HG03442 (cell line): ENCODE measurements around the gene KCNK3.

Experiments used
- ATAC-seq: cut with Tn5 transposase; IDR thresholded peaks from one replicate; pipeline ENCODE4 v1.9.1; 2021; ENCODE audit warnings: mild to moderate bottlenecking, moderate library complexity; ENCODE audit not compliant: unreplicated experiment

The KCNK3 gene

DNA sequence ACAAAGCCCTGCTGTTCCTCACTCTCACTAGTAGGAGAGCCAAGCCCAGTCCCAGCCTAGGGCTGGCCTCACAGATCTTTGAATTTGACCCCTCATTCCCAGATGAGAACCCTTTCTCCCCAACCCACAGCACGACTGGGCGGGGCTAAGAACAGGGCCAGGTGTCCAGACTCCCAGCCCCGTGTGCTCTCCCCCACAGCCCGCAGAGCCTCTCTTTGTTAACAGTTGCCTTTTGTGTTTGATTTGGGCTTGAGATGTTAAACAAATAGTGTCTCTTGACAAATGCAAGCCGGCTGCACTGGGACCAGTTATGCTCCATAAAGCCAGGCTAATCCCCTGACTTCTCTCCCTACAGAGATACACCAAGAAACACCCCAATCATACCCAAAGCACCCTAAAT is 4.7 kb upstream of the KCNK3 start:
- ATAC-seq: no peak

DNA sequence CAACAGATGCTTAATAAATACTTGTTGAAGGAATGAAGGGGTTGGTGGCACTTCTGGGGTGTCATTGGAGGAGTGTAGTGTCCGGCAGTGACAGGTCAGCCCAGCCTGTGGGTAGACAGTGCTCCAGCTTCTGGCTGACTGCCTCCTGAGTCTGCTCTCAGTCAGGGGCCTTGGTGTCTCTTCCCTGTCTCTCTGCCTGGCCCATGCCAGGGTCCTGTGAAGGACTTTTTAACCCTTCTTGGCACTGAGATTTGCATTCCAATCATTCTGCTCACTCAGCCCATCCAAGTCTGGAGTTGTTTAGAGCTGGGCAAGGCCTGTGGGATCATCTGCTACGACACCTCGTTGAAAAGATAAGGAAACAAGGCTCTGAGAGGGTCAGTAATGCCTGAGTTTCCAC is 1.4 kb upstream of the KCNK3 start:
- ATAC-seq: no peak

DNA sequence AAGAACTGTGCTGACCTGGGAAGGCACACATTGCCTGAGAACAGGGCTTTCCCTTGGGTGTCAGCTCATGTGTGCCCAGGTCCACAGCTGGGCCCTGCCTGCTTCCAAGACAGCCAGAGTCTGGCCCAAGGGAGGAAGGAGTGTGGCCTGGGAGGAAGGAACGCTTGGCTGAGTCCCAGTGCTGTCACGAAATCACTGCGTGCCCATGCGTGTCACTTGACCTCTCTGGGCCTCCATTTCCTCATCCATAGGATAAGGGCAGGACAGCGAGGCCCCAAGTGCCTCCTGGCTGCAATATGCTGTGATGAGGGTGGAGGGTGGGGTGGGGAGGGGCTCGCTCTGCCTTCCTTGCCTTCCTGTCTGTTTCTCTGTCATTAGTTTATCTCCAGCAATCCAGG is 642 bp upstream of the KCNK3 start:
- no peak for ATAC-seq

DNA sequence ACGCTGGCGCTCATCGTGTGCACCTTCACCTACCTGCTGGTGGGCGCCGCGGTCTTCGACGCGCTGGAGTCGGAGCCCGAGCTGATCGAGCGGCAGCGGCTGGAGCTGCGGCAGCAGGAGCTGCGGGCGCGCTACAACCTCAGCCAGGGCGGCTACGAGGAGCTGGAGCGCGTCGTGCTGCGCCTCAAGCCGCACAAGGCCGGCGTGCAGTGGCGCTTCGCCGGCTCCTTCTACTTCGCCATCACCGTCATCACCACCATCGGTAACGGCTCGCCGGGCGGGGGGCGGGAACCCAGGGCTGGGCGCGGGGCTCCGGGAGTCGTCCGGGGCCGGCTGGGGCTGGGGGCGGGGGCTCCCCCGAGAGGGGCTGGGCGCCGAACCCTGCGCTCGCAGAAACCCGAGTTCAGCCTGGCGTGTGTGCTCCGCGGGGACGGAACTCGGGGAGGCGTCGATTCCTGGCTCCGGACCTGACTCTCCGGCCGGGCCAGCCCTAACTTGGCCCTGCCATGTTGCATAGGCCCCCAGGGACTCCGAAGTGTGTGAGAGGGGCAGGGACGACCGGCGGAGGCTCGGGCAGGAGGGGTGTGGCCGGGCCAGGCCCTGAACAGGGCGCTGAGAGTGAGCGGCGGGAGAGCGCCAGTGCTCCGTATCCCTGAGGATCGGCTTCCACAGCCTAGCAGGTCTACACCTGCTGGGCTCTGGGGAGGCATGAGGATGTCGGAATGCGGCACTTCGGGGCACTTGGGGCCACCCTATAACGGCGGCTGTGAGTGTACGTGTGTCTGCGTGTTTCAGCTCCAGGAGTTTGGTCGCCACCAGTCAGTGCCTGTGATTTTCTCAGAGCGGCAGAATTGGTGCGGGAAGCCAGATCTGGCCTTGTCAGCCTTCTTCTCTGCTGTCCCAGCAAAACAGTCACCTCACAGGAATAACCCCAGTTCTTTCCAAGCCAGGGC is 651 bp downstream of the KCNK3 start:
- no peak for ATAC-seq

DNA sequence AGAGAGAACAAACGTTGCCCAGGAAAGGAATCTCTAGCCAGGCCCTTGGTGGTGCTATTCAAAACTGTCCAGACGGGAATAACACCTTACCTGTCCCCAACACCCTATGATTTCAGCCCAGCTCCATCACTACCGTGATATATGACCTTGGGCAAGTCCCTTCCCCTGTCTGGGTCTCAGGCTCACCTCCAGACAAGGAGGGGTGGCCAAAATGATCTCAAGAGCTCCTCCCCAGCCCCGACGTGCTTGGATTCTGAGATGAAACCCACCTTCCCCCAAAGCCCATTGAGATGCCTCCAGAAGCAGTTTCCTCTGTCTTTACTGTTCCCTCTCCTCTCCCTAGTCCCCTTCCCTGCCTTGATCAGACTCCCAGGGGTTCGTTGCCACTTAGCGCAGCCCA is 1.5 kb downstream of the KCNK3 start:
- no peak for ATAC-seq

DNA sequence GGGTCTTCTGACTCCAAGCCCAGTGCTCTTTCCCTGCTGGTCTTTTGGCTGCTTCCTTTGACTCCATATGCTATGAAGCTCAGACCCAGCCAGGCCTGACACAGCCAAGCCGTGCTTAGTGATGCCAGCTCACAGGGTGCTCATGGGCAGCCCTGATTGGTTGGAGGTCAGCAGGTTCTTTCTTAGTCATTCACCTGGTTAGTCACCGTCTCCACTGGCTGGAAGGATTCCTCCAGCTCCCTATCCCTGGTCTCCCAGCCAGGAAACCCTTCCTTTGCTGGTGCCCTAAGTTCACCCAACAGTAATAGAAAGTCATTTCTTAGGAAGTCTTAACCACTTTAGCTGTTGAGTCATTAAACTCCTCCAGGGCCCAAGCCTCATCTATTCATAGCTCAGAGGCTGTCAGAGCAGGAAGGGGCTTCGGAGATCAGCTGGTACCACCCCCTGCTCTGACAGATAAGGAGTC is 3.9 kb downstream of the KCNK3 start:
- ATAC-seq: no peak

DNA sequence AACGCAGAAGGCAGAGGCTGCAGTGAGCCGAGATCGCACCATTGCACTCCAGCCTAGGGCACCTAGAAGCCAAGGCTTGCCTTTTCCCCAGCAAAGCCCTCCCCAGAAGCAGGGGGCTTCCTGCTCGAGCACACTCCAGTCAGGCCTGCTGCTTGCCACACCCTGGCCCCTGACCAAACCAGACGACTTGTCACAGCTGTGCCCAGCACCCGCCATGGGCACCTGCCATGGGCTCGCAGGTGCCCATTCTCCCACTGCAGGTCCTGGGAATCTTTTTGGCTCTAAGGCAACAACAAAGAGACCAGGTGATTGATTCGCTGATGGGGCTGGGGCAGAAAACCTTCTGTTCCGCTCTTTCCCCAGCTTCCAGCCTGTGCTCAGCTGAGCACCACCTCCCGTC is 4.9 kb downstream of the KCNK3 start:
- ATAC-seq: no peak

DNA sequence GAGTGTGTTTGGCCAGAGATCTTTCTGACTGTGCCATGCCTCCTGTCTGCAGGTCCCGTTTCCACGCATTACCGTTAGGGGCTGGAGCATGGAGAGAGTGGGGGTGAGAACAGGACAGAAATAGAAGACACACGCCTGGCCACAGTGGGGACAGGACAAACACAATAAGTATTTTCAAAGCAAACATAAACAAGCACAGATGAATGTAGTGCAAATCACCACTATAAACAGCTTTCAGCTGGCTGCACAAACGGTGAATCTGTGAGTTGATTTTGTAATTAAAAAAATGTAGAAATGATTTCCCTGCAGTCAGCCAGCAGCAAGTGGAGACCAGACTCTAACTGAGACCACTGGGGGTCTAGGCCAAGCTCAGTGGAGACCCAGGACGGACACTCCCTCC is 6.8 kb downstream of the KCNK3 start:
- ATAC-seq: no peak

DNA sequence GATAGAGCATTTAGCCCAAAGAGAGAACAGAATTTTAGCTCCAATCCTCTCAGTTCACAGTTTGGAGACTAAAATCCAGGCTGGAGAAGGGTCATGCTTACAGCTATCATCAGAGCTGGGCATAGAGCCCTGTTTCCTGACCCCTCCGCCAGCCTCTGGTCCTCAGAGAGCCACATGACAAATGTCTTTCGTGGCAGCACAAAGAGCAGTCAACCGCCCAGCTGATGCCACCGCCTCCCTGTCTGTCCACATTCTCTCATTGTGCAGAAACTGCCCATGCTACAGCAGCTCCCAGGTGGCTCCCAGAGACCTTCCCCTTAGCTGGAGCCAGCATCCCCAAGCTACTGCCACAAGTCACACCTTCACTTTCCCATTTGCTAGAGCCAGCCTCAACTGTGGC is 7.6 kb downstream of the KCNK3 start:
- ATAC-seq: no peak

DNA sequence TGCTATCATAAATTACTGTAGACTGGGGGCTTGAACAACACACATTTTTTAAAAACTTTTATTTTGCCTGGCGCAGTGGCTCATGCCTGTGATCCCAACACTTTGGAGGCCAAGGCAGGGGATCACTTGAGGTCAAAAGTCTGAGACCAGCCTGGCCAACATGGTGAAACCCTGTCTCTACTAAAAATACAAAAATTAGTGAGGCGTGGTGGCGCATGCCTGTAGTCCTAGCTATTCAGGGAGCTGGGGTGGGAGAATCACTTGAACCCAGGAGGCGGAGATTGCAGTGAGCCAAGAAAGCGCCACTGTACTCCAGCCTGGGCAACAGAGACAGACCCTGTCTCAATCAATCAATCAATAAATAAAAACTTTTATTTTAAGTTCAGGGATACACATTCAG is 9.1 kb downstream of the KCNK3 start:
- no peak for ATAC-seq

DNA sequence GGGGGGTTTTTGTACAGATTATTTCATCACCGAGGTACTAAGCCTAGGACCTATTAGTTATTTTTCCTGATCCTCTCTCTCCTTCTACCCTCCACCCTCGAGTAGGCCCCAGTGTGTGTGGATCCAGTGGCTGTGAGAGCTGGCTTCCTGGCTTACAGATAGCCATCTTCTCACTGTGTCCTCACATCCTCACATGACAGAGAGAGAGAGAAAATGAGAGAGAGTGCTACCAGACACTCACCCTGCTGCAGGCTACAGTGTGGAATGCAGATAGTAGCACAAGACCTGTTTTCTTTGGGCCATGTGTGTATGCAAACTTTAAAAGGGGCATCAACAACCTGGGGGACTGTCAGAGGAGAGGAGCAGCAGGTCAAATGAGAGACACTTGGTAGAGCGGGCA is 9.5 kb downstream of the KCNK3 start:
- no peak for ATAC-seq

DNA sequence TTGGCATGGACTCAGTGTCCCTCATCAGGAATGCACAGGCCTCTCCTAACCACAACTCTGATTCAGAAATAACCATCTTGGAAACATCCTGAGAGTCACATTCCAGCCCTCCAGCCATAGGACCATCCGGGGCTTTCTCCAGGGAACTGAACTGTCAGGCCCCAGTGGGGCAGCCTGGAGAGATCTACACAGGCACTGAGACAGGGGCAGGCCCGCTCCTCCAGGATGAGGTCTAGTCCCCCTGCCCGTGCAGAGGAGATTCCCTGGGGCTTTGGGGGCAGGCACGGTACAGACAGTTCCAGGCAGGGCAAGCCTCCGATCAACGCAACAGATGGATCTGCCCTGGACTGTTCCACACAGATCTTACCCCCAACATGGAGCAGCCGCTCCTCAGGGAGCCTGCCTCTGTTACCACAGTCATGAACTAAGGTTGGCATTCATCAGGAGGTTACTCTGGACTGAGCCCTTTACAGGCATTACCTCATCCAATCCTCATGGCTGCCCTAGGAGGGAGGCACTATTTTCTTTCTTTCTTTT is 12.0 kb downstream of the KCNK3 start:
- no peak for ATAC-seq

DNA sequence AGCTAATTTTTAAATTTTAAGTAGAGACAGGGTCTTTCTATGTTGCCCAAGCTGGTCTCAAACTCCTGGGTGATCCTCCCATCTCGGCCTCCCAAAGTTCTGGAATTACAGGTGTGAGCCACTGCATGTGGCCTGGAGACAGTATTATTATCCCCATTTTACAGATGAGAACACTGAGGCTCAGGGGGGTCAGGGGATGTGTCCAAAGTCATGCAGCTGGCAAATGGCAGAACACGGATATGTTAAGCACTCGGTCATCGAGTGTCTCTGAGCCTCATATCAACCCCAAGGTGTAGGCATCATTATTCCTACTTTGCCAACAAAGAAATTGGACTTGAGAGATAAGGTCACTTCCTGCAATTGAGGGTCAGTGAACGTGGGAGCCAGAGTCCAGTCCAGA is 12.6 kb downstream of the KCNK3 start:
- ATAC-seq: no peak

DNA sequence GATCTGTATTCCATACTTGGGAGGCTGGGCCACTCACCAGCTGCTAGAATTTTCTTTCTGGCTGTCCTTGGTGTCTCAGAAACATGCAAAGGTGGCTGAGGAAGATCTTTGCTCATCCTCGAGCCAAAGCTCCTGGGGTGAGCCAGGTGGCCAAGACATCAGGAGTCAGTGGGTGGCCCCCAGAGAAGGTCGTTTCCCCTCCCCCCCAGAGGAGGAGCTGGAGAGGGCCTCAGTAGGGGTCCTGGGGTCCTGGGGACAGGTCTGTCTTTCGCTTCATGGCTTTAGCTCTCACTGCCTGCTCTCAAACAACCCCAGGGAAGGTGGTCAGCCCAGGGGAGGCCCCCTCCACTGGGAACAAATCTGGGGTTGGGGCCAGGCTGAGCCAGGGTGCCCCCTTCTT is 13.6 kb downstream of the KCNK3 start:
- ATAC-seq: no peak

DNA sequence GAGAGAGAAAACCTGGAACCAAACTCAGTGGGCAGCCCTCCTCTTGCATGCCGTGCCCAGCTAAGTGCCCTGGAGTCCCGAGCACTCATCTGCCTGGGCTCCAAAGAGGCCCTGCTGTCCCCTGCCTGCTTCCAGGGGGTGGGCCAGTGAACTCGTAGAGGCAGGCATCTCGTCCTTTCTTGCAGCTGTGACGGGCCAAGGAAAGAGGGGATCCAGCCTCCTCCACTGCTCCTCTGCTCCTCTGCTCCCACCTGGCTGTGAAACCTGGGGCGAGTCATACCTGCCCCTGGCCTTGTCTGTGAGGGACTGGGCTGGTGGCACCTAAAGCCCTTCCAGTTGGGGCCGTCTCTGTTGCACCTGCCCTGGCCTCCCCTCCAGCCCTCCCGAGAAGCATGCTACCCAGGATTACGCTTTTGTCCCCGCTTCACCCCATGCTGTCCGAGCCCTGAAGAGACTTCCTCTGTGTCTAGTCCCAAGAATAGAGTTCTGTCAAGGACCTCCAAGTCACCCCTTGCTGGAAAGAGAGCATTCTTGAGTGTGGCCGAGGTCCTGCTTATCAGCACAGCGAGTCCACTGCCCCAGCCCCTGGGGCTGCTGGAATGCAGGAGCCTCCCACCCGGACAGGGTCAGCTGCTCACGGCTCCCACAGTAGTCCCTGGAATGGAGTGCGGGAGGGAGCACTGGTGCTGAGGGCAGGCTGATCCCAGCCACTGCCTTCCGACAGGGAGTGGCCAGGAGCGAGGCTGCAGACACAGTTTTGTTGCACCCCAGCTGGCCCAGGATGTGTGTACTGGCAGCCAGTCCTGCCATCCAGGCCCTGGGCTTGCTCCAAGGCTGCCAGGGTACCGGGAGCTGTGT is 14.3 kb downstream of the KCNK3 start:
- no peak for ATAC-seq

DNA sequence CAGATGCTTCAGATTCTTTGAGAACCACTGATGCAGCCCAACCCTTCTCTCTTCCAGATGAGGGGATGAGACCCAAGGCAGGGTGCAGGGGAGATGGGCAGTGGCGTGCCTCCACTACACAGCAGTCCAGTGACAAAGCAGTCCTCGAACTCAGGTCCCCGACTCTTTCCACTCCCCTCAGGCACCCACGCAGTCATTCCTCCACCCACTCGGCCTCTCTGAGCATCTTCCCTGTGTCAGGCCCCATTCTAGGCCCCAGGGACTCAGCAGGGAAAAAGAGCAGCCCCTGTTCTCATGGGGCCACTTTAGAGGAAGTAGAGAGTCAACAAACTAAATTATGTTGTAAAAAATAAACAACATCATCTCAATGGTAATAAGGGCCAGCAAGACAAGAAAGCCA is 15.2 kb downstream of the KCNK3 start:
- ATAC-seq: no peak

DNA sequence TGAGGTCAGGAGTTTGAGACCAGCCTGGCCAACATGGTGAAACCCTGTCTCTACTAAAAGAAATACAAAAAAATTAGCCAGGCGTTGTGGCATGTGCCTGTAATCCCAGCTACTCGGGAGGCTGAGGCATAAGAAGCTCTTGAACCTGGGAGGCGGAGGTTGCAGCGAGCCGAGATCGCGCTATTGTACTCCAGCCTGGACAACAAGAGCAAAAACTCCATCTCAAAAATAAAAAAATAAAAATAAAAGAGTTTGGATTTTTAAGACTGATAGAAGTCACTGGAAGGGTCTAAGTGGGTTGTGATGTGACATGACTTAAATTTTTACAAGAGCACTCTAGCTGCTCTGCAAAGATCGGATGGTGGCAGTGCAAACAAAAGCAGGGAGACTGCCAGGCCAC is 15.9 kb downstream of the KCNK3 start:
- no peak for ATAC-seq

DNA sequence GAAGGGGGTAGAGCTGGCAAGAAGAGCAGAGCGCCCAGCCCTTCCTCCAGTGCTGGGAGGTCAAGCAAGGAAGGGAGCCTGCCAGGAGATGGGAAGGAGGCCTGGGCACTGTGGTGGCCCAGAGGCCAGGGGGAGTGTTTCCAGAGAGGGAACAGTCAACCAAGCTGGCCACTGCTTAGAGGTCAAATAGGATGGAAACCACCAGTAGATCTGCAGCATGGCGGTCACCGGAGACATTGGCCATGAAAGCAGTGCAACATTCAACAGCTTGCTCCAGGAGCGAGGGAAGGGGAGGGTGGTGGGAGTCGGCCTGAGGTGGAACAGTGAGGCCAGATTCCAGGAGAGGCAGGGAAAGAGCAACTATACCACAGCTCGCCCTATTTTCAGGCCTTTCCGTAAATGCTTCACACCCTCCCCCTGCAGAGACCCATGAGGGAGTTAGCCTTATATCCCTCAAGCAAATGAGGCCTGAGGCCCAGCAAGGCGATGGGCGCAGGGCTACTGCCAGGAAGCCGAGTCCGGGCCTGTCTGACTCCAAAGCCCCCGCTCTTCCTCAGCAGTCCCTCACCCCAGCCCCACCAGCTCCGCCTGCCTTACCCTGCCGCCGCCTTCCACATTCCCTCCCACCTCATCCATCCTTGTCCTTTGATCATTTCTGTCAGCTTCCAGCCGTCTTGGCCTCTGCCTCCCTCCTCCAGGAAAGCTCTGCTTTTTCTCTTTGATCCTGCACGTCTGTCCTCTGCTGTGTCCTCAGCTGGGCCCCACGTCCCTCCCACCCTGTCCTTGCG is 17.0 kb downstream of the KCNK3 start:
- no peak for ATAC-seq

DNA sequence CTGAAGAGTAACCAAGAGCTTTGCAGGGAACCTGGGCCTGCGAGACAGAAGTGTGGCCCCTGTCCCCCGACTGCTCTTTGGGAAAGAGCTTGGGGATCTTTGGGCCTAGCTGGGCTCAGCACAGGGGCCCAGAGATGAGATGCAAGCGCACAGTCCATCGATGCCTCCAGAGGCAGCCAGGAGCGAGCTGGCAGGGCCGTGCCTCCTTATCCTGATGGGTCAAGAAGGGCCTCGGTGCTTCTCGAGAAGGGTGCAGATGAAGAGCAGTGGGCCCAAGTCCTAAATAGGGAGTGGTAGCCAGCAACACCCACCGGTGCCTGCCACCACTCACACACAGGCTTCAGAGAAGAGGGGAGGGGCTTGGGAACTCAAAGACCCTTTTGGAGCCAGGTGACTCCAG is 17.6 kb downstream of the KCNK3 start:
- ATAC-seq: no peak

DNA sequence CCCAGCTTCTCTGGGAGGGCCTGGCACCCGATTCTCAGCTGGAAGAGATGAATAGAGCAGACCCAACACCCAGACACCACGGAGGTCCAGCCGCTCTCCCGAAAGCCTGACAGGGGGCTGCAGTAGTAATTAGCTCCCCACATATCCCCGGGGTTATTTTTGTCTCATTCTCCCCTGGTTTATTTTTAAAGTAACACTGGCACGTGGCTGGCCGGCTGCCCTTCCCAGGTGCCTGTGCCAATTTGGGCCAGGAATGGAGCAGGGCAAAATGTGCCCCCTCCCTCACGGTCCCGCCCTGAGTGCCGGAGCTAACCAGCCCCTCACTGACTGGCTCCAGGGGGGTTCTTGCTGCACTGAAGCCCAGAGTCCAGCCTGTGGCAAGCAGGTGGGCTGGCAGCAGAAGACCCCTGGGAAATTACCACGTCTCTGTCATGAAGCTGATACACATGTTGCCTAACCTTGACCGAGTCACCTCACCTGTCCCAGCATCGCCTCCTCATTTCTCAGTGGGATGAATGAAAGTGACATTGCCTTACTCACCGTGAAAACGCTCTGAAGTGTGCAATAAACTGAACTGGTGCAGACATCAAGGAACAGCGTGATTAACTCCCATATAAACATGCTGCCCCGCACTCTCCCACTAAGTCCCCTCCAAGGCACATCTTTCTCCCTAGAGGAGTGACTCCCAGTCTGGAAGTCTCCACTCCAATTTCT is 18.4 kb downstream of the KCNK3 start:
- no peak for ATAC-seq
